Astrocyte of the spinal cord (primary cell): ENCODE data around the gene ARHGAP1.

ENCODE experiments used
- DNase-seq: peaks from one replicate; pipeline ENCODE4 v3.0.0; 2011; ENCODE audit warnings: low read depth, low spot score
- H3K4me3 ChIP-seq: 2 replicates; pipeline ENCODE4 v1.5.1; 2011; ENCODE audit warnings: low read depth, mild to moderate bottlenecking, low read length, moderate library complexity
- CTCF ChIP-seq: IDR thresholded peaks from 2 replicates; pipeline ENCODE4 v1.5.1; 2012; ENCODE audit warnings: low read depth, mild to moderate bottlenecking, low read length, inconsistent platforms
- in situ Hi-C: cut with HindIII; loops from 2 replicates; pipeline ENCODE4 v1.10.0; 2017; ENCODE audit warnings: low sequenced_read_pairs

Gene ARHGAP1

GRCh38 chr11:46695345-46696211 is 4.8 kb downstream of the ARHGAP1 start:
- in situ Hi-C loops = no loop called here

GRCh38 chr11:46694607-46695006 is 5.8 kb downstream of the ARHGAP1 start:
- no peak overlapping the region for H3K4me3 ChIP-seq
- DNase-seq = no peak
- TF ChIP-seq CTCF = no peak
- in situ Hi-C loops = no loop called here

More at GRCh38 chr11:46695345-46696211, 4.8 kb downstream of the ARHGAP1 start:
- H3K4me3 ChIP-seq = no peak overlapping the region
- no peak for DNase-seq
- TF ChIP-seq CTCF = no peak

GRCh38 chr11:46694072-46694471 is 6.3 kb downstream of the ARHGAP1 start:
- no peak for TF ChIP-seq CTCF
- H3K4me3 ChIP-seq = no peak overlapping the region
- DNase-seq = no peak
- in situ Hi-C loops = no loop called here

- peak; percentile 40 for DNase-seq
- H3K4me3 ChIP-seq = no peak overlapping the region
- TF ChIP-seq CTCF = no peak
- in situ Hi-C loops = no loop called here
These were observed 6.8 kb downstream of the ARHGAP1 start for GRCh38 chr11:46693597-46694012.

- DNase-seq = no peak
- no peak overlapping the region for H3K4me3 ChIP-seq
- no peak for TF ChIP-seq CTCF
- in situ Hi-C loops = no loop called here
These were observed 8.0 kb downstream of the ARHGAP1 start for GRCh38 chr11:46692450-46692849.

GRCh38 chr11:46690702-46691101 is 9.7 kb downstream of the ARHGAP1 start:
- TF ChIP-seq CTCF = no peak
- in situ Hi-C loops = no loop called here
- no peak for DNase-seq
- H3K4me3 ChIP-seq = no peak overlapping the region
